ENCODE measurements around the gene ROR1.

Gene ROR1

DNA sequence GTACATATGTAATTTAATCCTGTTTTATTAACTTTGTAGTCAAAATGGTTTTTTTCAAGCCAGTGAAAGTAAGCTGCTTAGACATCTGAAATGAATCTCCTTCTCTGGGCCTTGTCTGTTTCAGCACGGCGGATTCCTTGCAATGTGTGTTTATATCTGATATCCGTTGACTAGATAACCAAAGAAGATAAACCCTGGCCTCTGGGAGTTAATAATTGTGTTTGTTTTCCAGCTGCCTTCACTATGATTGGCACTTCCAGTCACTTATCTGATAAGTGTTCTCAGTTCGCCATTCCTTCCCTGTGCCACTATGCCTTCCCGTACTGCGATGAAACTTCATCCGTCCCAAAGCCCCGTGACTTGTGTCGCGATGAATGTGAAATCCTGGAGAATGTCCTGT is 366.1 kb downstream of the ROR1 start:
- DNase-seq (ENCODE audit: low read depth, low spot score) = no peak
- H3K4me3 ChIP-seq (ENCODE audit: low read depth, low read length) = no peak overlapping the region
- TF ChIP-seq, protein P1, sequence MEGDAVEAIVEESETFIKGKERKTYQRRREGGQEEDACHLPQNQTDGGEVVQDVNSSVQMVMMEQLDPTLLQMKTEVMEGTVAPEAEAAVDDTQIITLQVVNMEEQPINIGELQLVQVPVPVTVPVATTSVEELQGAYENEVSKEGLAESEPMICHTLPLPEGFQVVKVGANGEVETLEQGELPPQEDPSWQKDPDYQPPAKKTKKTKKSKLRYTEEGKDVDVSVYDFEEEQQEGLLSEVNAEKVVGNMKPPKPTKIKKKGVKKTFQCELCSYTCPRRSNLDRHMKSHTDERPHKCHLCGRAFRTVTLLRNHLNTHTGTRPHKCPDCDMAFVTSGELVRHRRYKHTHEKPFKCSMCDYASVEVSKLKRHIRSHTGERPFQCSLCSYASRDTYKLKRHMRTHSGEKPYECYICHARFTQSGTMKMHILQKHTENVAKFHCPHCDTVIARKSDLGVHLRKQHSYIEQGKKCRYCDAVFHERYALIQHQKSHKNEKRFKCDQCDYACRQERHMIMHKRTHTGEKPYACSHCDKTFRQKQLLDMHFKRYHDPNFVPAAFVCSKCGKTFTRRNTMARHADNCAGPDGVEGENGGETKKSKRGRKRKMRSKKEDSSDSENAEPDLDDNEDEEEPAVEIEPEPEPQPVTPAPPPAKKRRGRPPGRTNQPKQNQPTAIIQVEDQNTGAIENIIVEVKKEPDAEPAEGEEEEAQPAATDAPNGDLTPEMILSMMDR (IDR thresholded peaks at IDR 0.05; ENCODE audit: insufficient read depth, low read length, missing control alignments) = no peak
- ChIA-PET CTCF (interaction anchor here (1.0 to 4.8 kb wide), 7 partner anchors 8 to 465 kb away, joined by 3 to 74 read pairs (median 14); partner anchors contain the start of gene ROR1), POLR2A (no interaction called here)

DNA sequence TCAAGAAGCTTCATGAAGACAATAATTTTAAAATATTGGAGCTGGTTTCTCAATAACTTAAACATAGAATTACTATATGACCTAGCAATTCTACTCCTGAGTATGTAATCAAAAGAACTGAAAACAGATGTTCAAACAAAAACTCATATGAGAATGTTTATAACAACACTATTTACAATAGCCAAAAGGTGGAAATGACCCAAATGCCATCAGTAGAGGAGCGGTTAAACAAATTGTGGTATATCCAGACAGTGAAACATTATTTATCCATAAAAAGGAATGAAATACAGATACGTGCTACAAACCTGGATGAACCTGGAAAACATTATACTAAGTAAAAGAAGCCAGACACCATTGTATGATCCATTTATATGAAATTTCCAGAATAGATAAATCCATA is 366.8 kb downstream of the ROR1 start:
- DNase-seq (ENCODE audit: low read depth, low spot score) = no peak
- no peak overlapping the region for H3K4me3 ChIP-seq (ENCODE audit: low read depth, low read length)
- ChIA-PET CTCF (interaction anchor here (1.1 to 4.4 kb wide), 4 partner anchors 22 to 466 kb away, joined by 3 to 48 read pairs (median 8); partner anchors contain the start of gene ROR1), POLR2A (no interaction called here)
- TF ChIP-seq, protein P1 (IDR thresholded peaks at IDR 0.05; ENCODE audit: insufficient read depth, low read length, missing control alignments) = no peak

GRCh38 chr1:64147045-64147724 is 373.4 kb downstream of the ROR1 start:
- ChIA-PET POLR2A (no interaction called here), CTCF (interaction anchor here (1.4 to 6.9 kb wide), 2 partner anchors 9 to 17 kb away, joined by 4 to 61 read pairs; no protein-coding TSS in a partner anchor)
- H3K4me3 ChIP-seq (ENCODE audit: low read depth, low read length) = no peak overlapping the region
- no peak for DNase-seq (ENCODE audit: low read depth, low spot score)
- TF ChIP-seq, protein P1 (IDR thresholded peaks at IDR 0.05; ENCODE audit: insufficient read depth, low read length, missing control alignments) = no peak

DNA sequence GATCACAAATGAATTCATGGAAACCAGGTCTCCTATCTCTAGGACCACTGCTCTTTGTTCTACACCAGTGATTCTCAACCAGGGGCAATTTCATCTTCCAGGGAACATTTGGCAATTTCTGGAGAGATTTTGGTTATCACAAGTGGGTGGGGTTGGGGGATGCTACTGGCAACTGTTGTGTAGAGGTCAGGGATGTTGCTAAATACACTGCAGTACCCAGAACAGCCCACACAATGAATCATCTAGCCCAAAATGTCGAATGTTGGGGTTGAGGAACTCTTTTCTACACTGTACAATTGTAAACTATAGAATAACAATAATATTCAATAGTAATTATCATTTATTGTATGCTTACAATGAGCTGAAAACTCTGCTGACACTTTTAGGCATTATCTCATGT is 373.9 kb downstream of the ROR1 start:
- ChIA-PET CTCF (interaction anchor here (0.9 to 6.9 kb wide), 3 partner anchors 10 to 456 kb away, joined by 3 to 61 read pairs (median 4); no protein-coding TSS in a partner anchor), POLR2A (no interaction called here)
- H3K4me3 ChIP-seq (ENCODE audit: low read depth, low read length) = no peak overlapping the region
- TF ChIP-seq, protein P1 (IDR thresholded peaks at IDR 0.05; ENCODE audit: insufficient read depth, low read length, missing control alignments) = no peak
- DNase-seq (ENCODE audit: low read depth, low spot score) = no peak

- no peak overlapping the region for H3K4me3 ChIP-seq (ENCODE audit: low read depth, low read length)
- ChIA-PET CTCF (interaction anchor here (1.3 to 6.9 kb wide), 3 partner anchors 12 to 17 kb away, joined by 6 to 61 read pairs (median 13); no protein-coding TSS in a partner anchor), POLR2A (no interaction called here)
- TF ChIP-seq, protein P1 (IDR thresholded peaks at IDR 0.05; ENCODE audit: insufficient read depth, low read length, missing control alignments) = no peak
- DNase-seq (ENCODE audit: low read depth, low spot score) = no peak
Observed at GRCh38 chr1:64150266-64150665, 376.4 kb downstream of the ROR1 start.

DNA sequence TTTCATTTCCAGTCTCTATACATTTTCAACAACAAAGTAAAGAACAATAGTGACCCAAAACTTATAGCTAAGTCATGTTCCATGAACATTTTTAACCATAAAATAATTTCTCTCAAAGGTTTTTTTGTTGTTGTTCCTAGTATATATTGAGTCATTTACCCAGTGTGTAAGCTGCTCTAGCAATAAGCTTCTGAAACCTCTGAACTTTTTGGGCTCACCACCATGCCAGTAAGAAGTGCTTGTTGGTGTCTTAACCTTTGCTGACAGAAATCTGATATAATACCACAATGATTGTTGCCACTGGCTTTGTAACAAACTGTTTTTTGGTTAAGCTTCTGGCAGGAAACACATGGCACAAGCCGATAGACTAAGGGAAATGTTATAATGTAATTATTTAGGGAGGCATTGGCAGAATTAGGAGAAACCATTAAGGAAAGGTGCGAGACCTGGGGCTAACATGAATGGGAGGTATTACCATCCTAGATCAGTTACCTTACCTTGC is 377.0 kb downstream of the ROR1 start:
- no peak for DNase-seq (ENCODE audit: low read depth, low spot score)
- no peak overlapping the region for H3K4me3 ChIP-seq (ENCODE audit: low read depth, low read length)
- POLR2A ChIA-PET = no interaction called here
- CTCF ChIA-PET = interaction anchor here (1.3 to 6.9 kb wide), 3 partner anchors 13 to 16 kb away, joined by 6 to 61 read pairs (median 13); no protein-coding TSS in a partner anchor
- TF ChIP-seq, protein P1 (IDR thresholded peaks at IDR 0.05; ENCODE audit: insufficient read depth, low read length, missing control alignments) = no peak

All from AG04449 (cell line).